Upper lobe of right lung (tissue), 1 donor: ENCODE measurements around the gene REPIN1. TPM values are rescaled to one million over a fixed set of nuclear protein-coding genes. Genes with fewer than 3 reads are reported as not detected.

Experiments
- ATAC-seq: fragments of 200-7000 bp; cut with Tn5 transposase; one replicate; pipeline ENCODE4 v1.9.1; 2020; ENCODE audit warnings: mild to moderate bottlenecking, moderate library complexity
- DNase-seq: peaks from one replicate; pipeline ENCODE4 v3.0.0-alpha.2; 2020
- H3K27ac ChIP-seq: fragments of 200-600 bp; one replicate; pipeline ENCODE4 v1.8.0; 2022
- H3K27me3 ChIP-seq: fragments of 200-600 bp; one replicate; pipeline ENCODE4 v1.8.0; 2022; ENCODE audit warnings: mild to moderate bottlenecking
- H3K36me3 ChIP-seq: fragments of 200-600 bp; one replicate; pipeline ENCODE4 v1.8.0; 2022
- H3K4me1 ChIP-seq: fragments of 200-600 bp; one replicate; pipeline ENCODE4 v1.8.0; 2022
- H3K4me3 ChIP-seq: fragments of 200-600 bp; one replicate; pipeline ENCODE4 v1.8.0; 2022; ENCODE audit warnings: mild to moderate bottlenecking
- H3K9me3 ChIP-seq: fragments of 200-600 bp; one replicate; pipeline ENCODE4 v1.8.0; 2022
- CTCF ChIP-seq: fragments of 200-600 bp; IDR thresholded peaks from one replicate; pipeline ENCODE4 v1.8.0; 2022; ENCODE audit warnings: antibody characterized with exemption
- intact Hi-C: fragments of 100-400 bp; cut with DNase I; formaldehyde crosslinking; loops from one replicate; pipeline ENCODE4 v1.11.0; 2022
- total RNA-seq: library from RNA; stranded (reverse); fragmentation: NEBNext Ultra II Directional; extraction: Animal tissue kit (Norgen Biotek cat#: 25700); gene quantifications from one replicate; pipeline ENCODE4 v1.2.1, GENCODE V29; 2021
- donor health status: DM: no; HTN: yes; CAD: no; lungs with severe emphysema.

Gene REPIN1
- total RNA-seq, 1 donor from 2014 or later, result 93.7 TPM

GRCh38 chr7:150323682-150324372 is 44.8 kb upstream of the REPIN1 start:
- Histone ChIP-seq H3K9me3 (no peaks in the 10 kb centered on the region), H3K36me3 (peaks cover 21% of the 10 kb centered on the region), H3K4me3 (peak overlapping the region; percentile 64), H3K27ac (peak overlapping the region; percentile 92), H3K4me1 (peaks cover 22% of the 10 kb centered on the region), H3K27me3 (no peaks in the 10 kb centered on the region)
- DNase-seq (no peak), ATAC-seq (peak; percentile 5)
- intact Hi-C loops, result no loop called here
- no peak for TF ChIP-seq CTCF

GRCh38 chr7:150324373-150324961 is 44.2 kb upstream of the REPIN1 start:
- H3K4me1 ChIP-seq, result peaks cover 26% of the 10 kb centered on the region
- H3K27ac ChIP-seq, result peak overlapping the region; percentile 92
- no peak for DNase-seq
- intact Hi-C loops, result no loop called here
- H3K27me3 ChIP-seq, result no peaks in the 10 kb centered on the region
- no peak for TF ChIP-seq CTCF
- no peaks in the 10 kb centered on the region for H3K9me3 ChIP-seq
- H3K36me3 ChIP-seq, result peaks cover 26% of the 10 kb centered on the region
- H3K4me3 ChIP-seq, result peak overlapping the region; percentile 64
- ATAC-seq, result peak; percentile 22

GRCh38 chr7:150325110-150325611 is 43.5 kb upstream of the REPIN1 start:
- H3K27ac ChIP-seq, result peak overlapping the region; percentile 92
- peak overlapping the region; percentile 64 for H3K4me3 ChIP-seq

GRCh38 chr7:150325901-150326300 is 42.7 kb upstream of the REPIN1 start:
- TF ChIP-seq CTCF, result no peak
- intact Hi-C loops, result no loop called here
- Histone ChIP-seq H3K4me1 (peaks cover 32% of the 10 kb centered on the region), H3K9me3 (no peaks in the 10 kb centered on the region), H3K27me3 (no peaks in the 10 kb centered on the region), H3K27ac (no peak overlapping the region), H3K36me3 (peaks cover 26% of the 10 kb centered on the region), H3K4me3 (no peak overlapping the region)
- ATAC-seq (no peak), DNase-seq (no peak)

More at GRCh38 chr7:150325110-150325611, 43.5 kb upstream of the REPIN1 start:
- ATAC-seq, result peak; percentile 60
- peaks cover 26% of the 10 kb centered on the region for H3K36me3 ChIP-seq
- peak; percentile 78 for DNase-seq
- no peaks in the 10 kb centered on the region for H3K27me3 ChIP-seq
- intact Hi-C loops, result no loop called here
- H3K4me1 ChIP-seq, result peaks cover 30% of the 10 kb centered on the region
- no peak for TF ChIP-seq CTCF
- H3K9me3 ChIP-seq, result no peaks in the 10 kb centered on the region

- no peak for TF ChIP-seq CTCF
- DNase-seq (no peak), ATAC-seq (no peak)
- Histone ChIP-seq H3K4me3 (no peak overlapping the region), H3K27me3 (no peaks in the 10 kb centered on the region), H3K9me3 (no peaks in the 10 kb centered on the region), H3K27ac (no peak overlapping the region), H3K36me3 (peaks cover 26% of the 10 kb centered on the region), H3K4me1 (peaks cover 27% of the 10 kb centered on the region)
- intact Hi-C loops, result no loop called here
Measured at GRCh38 chr7:150326657-150327268, 41.9 kb upstream of the REPIN1 start.
